Measurements from ENCODE around the gene CS.
A peak's percentile ranks its signal among the peaks of the same experiment; 100 is the strongest.

Gene CS

DNA sequence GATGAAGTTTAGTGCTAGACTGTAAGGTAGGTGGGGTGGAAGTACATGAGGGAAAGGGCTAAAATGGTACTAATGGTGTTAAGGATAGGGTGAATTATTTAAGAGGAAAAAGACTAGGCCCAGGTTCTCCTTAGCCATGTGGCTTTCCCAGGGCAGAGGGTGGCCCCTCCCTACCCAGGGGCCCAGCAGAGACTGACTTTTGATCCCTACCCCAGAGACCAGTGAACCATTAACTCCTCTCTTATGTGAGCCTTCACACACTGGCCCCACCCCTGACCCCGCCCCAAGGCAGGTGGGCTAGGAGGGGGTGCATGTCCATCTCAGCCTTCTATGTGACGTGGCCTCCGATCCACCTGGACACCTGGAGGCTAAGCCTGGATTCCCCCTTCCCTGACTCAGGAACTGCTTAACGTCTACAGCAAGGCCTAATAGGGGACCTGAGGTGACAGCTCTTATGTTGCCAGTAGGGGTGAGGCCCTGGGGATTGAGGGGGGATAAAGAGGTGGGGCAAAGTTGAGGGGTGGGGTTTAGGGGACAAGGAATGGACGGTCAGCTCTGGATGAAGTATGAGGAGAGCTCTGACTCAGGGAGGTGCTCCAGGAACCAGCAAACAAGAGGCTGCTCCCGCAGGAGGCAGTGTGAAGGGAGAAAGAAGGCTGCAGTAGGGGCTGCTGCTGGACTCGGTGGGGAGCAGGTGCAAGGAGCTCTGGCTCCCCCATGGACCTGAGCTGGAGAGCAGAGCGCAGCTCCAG, 69.5 kb downstream of the CS start:
- H3K27ac ChIP-seq (replicated peaks): no peak overlapping the region
- no peaks in the 10 kb centered on the region for H3K27me3 ChIP-seq (ENCODE audit: insufficient read depth, poor library complexity, severe bottlenecking)
- TF ChIP-seq POLR2AphosphoS5 (IDR thresholded peaks at IDR 0.05; ENCODE audit: low read depth) (no peak), GABPA (IDR thresholded peaks at IDR 0.05; ENCODE audit: low read depth) (no peak), SPI1 (IDR thresholded peaks at IDR 0.05; ENCODE audit: borderline replicate concordance, low read depth) (no peak)
- TF ChIP-seq, protein P1, sequence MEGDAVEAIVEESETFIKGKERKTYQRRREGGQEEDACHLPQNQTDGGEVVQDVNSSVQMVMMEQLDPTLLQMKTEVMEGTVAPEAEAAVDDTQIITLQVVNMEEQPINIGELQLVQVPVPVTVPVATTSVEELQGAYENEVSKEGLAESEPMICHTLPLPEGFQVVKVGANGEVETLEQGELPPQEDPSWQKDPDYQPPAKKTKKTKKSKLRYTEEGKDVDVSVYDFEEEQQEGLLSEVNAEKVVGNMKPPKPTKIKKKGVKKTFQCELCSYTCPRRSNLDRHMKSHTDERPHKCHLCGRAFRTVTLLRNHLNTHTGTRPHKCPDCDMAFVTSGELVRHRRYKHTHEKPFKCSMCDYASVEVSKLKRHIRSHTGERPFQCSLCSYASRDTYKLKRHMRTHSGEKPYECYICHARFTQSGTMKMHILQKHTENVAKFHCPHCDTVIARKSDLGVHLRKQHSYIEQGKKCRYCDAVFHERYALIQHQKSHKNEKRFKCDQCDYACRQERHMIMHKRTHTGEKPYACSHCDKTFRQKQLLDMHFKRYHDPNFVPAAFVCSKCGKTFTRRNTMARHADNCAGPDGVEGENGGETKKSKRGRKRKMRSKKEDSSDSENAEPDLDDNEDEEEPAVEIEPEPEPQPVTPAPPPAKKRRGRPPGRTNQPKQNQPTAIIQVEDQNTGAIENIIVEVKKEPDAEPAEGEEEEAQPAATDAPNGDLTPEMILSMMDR (IDR thresholded peaks at IDR 0.05; ENCODE audit: insufficient read depth, low read length): no peak
- TF ChIP-seq, protein P2, sequence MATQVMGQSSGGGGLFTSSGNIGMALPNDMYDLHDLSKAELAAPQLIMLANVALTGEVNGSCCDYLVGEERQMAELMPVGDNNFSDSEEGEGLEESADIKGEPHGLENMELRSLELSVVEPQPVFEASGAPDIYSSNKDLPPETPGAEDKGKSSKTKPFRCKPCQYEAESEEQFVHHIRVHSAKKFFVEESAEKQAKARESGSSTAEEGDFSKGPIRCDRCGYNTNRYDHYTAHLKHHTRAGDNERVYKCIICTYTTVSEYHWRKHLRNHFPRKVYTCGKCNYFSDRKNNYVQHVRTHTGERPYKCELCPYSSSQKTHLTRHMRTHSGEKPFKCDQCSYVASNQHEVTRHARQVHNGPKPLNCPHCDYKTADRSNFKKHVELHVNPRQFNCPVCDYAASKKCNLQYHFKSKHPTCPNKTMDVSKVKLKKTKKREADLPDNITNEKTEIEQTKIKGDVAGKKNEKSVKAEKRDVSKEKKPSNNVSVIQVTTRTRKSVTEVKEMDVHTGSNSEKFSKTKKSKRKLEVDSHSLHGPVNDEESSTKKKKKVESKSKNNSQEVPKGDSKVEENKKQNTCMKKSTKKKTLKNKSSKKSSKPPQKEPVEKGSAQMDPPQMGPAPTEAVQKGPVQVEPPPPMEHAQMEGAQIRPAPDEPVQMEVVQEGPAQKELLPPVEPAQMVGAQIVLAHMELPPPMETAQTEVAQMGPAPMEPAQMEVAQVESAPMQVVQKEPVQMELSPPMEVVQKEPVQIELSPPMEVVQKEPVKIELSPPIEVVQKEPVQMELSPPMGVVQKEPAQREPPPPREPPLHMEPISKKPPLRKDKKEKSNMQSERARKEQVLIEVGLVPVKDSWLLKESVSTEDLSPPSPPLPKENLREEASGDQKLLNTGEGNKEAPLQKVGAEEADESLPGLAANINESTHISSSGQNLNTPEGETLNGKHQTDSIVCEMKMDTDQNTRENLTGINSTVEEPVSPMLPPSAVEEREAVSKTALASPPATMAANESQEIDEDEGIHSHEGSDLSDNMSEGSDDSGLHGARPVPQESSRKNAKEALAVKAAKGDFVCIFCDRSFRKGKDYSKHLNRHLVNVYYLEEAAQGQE (IDR thresholded peaks at IDR 0.05; ENCODE audit: insufficient replicate concordance, low read depth): no peak
- no peak for DNase-seq (ENCODE audit: low read depth in 1 of 2, low spot score in 1 of 2)
- H3K4me3 ChIP-seq (replicated peaks; ENCODE audit: insufficient read depth, low read length): no peak overlapping the region

DNA sequence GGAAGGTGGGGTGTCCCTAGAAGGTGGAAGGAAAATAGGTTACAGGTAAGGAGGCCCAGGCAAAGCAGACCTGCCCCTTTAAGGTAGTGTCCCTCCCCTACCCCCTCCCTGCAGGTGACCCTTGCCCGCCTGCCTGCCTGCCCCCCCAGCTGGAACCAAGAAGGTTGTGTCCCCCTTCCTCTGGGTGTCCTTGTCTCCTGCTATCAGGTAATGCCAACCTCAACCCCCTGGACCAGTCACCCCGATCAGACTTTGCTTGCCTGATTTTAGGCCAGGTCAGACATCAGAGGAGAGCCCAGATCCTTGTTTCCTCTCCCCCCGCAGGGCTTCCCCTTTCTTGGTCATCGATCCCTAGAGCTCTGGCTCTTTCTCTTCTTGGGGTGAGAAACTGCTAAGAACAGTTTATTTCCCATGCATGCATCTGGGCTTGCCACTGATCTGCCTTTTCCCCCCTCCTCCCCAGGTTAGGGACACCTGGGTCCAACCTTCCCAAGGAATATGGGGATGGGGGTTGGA, 70.2 kb downstream of the CS start, which contains the start of gene SLC39A5:
SLC39A5 (plus strand) TSS at position 136 of the 516 bp plus-strand sequence. CDS start 1,224 bp downstream, outside the sequence.
- no peak within 1 kb of the TSS for H3K27ac ChIP-seq (replicated peaks)
- H3K27me3 ChIP-seq (ENCODE audit: insufficient read depth, poor library complexity, severe bottlenecking): no peaks in the 10 kb centered on the region
- TF ChIP-seq, protein P2 (IDR thresholded peaks at IDR 0.05; ENCODE audit: insufficient replicate concordance, low read depth): no peak
- TF ChIP-seq POLR2AphosphoS5 (IDR thresholded peaks at IDR 0.05; ENCODE audit: low read depth) (no peak), SPI1 (IDR thresholded peaks at IDR 0.05; ENCODE audit: borderline replicate concordance, low read depth) (peak; percentile 75)
- TF ChIP-seq, protein P1 (IDR thresholded peaks at IDR 0.05; ENCODE audit: insufficient read depth, low read length): no peak
- DNase-seq (ENCODE audit: low read depth in 1 of 2, low spot score in 1 of 2): peak in 1 of 2 experiments; percentile 27
- no peak within 1 kb of the TSS for H3K4me3 ChIP-seq (replicated peaks; ENCODE audit: insufficient read depth, low read length)

DNA sequence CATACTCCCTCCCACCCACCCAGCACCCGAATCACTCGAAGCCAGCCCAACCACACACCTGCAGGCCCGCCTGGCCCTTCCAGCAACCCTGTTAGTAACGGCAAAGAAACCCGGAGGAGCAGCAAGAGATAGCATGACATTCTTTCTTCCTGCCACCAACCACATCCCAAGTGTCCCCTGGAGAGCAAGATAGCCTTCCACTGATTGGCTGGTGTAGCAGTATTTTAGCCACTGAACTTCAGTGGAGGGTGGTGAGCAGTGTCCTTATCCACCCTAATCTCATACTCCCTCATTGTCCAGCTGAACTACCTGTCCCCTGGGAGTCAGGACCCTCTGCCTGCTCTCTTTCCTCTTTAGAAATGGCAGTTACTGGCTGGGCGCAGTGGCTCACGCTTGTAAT, 71.0 kb downstream of the CS start:
- no peak overlapping the region for H3K4me3 ChIP-seq (replicated peaks; ENCODE audit: insufficient read depth, low read length)
- TF ChIP-seq GABPA (IDR thresholded peaks at IDR 0.05; ENCODE audit: low read depth): no peak
- TF ChIP-seq, protein P2 (IDR thresholded peaks at IDR 0.05; ENCODE audit: insufficient replicate concordance, low read depth): no peak
- TF ChIP-seq SPI1 (IDR thresholded peaks at IDR 0.05; ENCODE audit: borderline replicate concordance, low read depth): no peak
- TF ChIP-seq, protein P1 (IDR thresholded peaks at IDR 0.05; ENCODE audit: insufficient read depth, low read length): no peak
- no peak for TF ChIP-seq POLR2AphosphoS5 (IDR thresholded peaks at IDR 0.05; ENCODE audit: low read depth)
- no peak overlapping the region for H3K27ac ChIP-seq (replicated peaks)
- no peaks in the 10 kb centered on the region for H3K27me3 ChIP-seq (ENCODE audit: insufficient read depth, poor library complexity, severe bottlenecking)
- no peak for DNase-seq (ENCODE audit: low read depth in 1 of 2, low spot score in 1 of 2)
